Neural crest cell (in vitro differentiated cells): Measurements from ENCODE around the gene CSNK2A2. TPM values are rescaled to one million over a fixed set of nuclear protein-coding genes. Genes with fewer than 3 reads are reported as not detected.

ENCODE experiments used
- DNase-seq: peaks from one replicate; pipeline ENCODE4 v3.0.0; 2021; ENCODE audit warnings: low read depth, mixed read lengths, low spot score
- H3K27ac Mint-ChIP-seq: one replicate; pipeline ENCODE4 v1.8.0; 2021; ENCODE audit warnings: mild to moderate bottlenecking, mixed read lengths; ENCODE audit not compliant: unreplicated experiment
- H3K27me3 Mint-ChIP-seq: 2 replicates; pipeline ENCODE4 v1.8.0; 2021; ENCODE audit warnings: low read depth, mild to moderate bottlenecking, mixed read lengths
- H3K36me3 Mint-ChIP-seq: 2 replicates; pipeline ENCODE4 v1.8.0; 2021; ENCODE audit warnings: low read depth, mild to moderate bottlenecking, mixed read lengths
- H3K4me1 Mint-ChIP-seq: 2 replicates; pipeline ENCODE4 v1.8.0; 2021; ENCODE audit warnings: mixed read lengths
- H3K4me3 Mint-ChIP-seq: one replicate; pipeline ENCODE4 v1.8.0; 2021; ENCODE audit warnings: mild to moderate bottlenecking, mixed read lengths
- H3K9me3 Mint-ChIP-seq: 2 replicates; pipeline ENCODE4 v1.8.0; 2021; ENCODE audit warnings: mixed read lengths
- total RNA-seq: library from RNA; stranded (reverse); gene quantifications from 2 replicates; pipeline ENCODE4 v1.2.1, GENCODE V29; 2021
- TF ChIP-seq, protein P1 (sequence below): fragments of 200-600 bp; sonication (generic); conservative IDR thresholded peaks from 2 replicates; pipeline ENCODE4 v1.5.0; 2021; ENCODE audit warnings: antibody characterized with exemption, mild to moderate bottlenecking

Gene CSNK2A2
- total RNA-seq, 1 donor from 2014 or later: 116 TPM

DNA sequence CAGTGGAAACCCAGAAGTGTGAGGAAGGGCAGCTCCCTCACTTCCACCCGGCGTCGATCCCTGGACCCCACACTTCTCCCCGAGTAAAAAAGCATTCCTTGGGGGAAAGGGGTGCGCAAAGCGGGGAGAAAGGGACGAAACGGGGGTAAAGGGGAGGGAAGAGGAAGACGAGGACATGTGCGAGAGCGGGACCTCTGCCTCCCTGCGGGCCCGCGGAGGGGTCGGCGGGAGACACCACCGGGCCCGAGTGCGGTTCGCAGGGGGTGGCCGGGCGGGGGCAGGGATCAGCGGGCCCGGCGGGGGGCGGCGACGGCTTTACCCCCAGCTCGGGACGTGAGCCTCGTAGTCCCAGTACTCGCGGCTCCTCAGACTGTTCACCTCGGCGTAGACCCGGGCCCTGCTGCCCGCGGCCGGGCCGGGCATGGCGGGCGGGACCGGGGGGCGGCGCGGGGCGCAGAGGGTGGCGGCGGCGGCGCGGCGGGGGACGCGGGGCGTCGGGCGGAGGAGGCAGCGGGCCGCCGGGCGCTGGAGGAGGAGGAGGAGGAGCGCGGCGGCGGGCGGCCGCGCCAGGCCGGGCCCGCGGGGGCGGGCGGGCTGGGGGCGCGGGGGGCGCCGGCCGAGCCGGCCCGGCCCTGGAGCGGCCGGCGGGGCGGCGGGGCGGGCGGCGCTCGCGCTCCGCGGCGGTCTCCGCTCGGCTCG, 443 bp downstream of the CSNK2A2 start:
- no peaks in the 10 kb centered on the region for H3K9me3 Mint-ChIP-seq
- peaks cover 5% of the 10 kb centered on the region for H3K36me3 Mint-ChIP-seq
- TF ChIP-seq, protein P1, sequence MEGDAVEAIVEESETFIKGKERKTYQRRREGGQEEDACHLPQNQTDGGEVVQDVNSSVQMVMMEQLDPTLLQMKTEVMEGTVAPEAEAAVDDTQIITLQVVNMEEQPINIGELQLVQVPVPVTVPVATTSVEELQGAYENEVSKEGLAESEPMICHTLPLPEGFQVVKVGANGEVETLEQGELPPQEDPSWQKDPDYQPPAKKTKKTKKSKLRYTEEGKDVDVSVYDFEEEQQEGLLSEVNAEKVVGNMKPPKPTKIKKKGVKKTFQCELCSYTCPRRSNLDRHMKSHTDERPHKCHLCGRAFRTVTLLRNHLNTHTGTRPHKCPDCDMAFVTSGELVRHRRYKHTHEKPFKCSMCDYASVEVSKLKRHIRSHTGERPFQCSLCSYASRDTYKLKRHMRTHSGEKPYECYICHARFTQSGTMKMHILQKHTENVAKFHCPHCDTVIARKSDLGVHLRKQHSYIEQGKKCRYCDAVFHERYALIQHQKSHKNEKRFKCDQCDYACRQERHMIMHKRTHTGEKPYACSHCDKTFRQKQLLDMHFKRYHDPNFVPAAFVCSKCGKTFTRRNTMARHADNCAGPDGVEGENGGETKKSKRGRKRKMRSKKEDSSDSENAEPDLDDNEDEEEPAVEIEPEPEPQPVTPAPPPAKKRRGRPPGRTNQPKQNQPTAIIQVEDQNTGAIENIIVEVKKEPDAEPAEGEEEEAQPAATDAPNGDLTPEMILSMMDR: no peak
- peaks cover 35% of the 10 kb centered on the region for H3K27me3 Mint-ChIP-seq
- H3K4me1 Mint-ChIP-seq: peaks cover 24% of the 10 kb centered on the region
- no peak for DNase-seq
- H3K27ac Mint-ChIP-seq: peak overlapping the region; percentile 58
- peak overlapping the region; percentile 96 for H3K4me3 Mint-ChIP-seq

DNA sequence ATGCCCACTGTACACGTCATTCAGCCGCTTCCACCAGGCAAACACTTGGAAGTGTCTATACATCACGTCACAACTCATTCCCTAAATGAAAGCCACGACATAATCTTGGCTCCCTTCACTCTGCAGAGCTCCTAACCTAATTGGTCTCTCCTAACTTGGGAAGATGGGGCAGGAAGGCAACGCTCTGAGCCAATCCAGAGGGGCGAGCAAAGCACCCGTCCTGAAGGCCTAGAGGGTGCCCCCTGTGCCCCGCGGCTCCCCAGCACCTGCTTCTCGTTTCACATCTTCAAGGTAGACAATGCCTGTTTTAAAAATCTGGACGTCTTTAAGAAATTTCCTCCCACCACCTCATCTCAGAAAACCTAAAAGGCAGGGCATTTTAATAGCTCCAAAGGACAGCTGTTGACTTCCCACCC, 1.0 kb downstream of the CSNK2A2 start:
- peaks cover 31% of the 10 kb centered on the region for H3K27me3 Mint-ChIP-seq
- peaks cover 5% of the 10 kb centered on the region for H3K36me3 Mint-ChIP-seq
- H3K4me1 Mint-ChIP-seq: peaks cover 24% of the 10 kb centered on the region
- TF ChIP-seq, protein P1: no peak
- peak overlapping the region; percentile 96 for H3K4me3 Mint-ChIP-seq
- H3K27ac Mint-ChIP-seq: peak overlapping the region; percentile 58
- no peaks in the 10 kb centered on the region for H3K9me3 Mint-ChIP-seq
- DNase-seq: no peak

DNA sequence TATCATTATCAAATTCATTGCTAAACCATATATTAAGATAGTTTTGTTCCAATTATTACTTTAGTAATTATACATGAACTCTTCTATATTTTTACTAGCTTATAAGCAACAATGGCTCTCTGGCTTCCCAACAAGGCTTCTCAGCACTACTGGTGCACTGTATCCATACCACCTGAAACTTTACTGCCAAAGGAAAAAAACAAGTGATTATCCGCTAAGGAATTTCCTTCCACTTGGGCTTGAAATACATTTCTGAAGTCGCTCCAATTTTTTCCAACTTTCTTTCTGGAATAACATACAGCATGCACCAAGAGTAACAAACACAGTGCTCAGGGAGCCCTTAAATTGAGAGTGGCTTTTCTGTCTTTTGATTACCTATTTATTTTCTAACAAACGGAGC, 2.1 kb downstream of the CSNK2A2 start:
- Mint-ChIP-seq H3K27me3 (peaks cover 24% of the 10 kb centered on the region), H3K4me3 (peak overlapping the region; percentile 96), H3K9me3 (no peaks in the 10 kb centered on the region), H3K27ac (no peak overlapping the region), H3K4me1 (peaks cover 24% of the 10 kb centered on the region), H3K36me3 (peaks cover 5% of the 10 kb centered on the region)
- TF ChIP-seq, protein P1: no peak
- no peak for DNase-seq

DNA sequence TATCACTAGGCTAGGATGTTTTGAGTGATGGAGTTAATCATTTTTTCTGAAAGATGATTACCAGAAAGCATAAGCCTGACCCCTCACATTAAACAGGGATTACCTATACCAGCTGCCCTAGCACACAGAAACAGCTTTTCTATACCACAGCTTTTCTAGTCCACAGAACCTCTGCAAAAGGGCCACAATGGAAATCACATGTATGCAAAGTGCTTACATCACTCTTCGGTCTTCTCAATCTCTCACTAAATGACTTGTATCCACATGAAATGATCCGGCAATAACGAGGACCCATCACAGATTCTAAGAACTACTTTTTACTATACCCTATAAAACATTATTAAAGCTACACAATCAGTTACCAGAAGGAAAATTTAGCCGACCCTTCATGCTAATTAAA, 2.6 kb downstream of the CSNK2A2 start:
- no peak for DNase-seq
- Mint-ChIP-seq H3K4me3 (peak overlapping the region; percentile 96), H3K4me1 (peaks cover 24% of the 10 kb centered on the region), H3K9me3 (no peaks in the 10 kb centered on the region), H3K27ac (no peak overlapping the region), H3K36me3 (peaks cover 8% of the 10 kb centered on the region), H3K27me3 (peaks cover 20% of the 10 kb centered on the region)
- TF ChIP-seq, protein P1: no peak

DNA sequence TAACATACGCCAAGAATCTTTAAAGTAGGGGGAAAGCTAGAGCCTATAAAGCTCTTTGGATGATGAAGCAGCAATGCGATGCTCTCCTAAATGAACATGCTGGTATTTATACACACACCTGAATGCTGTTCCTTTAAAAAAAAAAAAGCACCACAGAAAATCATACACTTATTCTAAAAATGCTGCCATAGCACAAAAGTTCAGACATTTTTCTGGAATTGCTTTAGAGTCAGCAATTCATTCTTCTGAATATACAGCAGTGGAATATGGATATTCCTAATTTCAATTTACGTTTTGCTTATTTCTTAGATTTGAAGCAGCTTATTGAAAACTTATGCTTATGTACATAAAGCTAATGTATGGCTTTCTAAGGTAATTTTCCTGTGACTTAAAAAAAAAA, 3.1 kb downstream of the CSNK2A2 start:
- H3K4me3 Mint-ChIP-seq: no peak overlapping the region
- peaks cover 15% of the 10 kb centered on the region for H3K27me3 Mint-ChIP-seq
- H3K9me3 Mint-ChIP-seq: no peaks in the 10 kb centered on the region
- TF ChIP-seq, protein P1: no peak
- H3K27ac Mint-ChIP-seq: no peak overlapping the region
- DNase-seq: no peak
- H3K36me3 Mint-ChIP-seq: peaks cover 11% of the 10 kb centered on the region
- H3K4me1 Mint-ChIP-seq: peaks cover 24% of the 10 kb centered on the region
